GM21717 (cell line): Measurements from ENCODE around the gene SMG9.
"Not testable (repeated sequence)": the region's sequence is repeated elsewhere in the genome, so short reads cannot be mapped to it uniquely, and the experiment has no call there.

ENCODE experiments used
- ATAC-seq: cut with Tn5 transposase; IDR thresholded peaks from one replicate; pipeline ENCODE4 v1.9.1; 2021; ENCODE audit warnings: mild to moderate bottlenecking, moderate library complexity; ENCODE audit not compliant: unreplicated experiment

The SMG9 gene

GRCh38 chr19:43695985-43696704 is 58.6 kb downstream of the SMG9 start:
- no peak for ATAC-seq

GRCh38 chr19:43694553-43694952 is 60.2 kb downstream of the SMG9 start:
- no peak for ATAC-seq

GRCh38 chr19:43692877-43693276 is 61.9 kb downstream of the SMG9 start:
- no peak for ATAC-seq

- ATAC-seq = no peak
These were observed 62.4 kb downstream of the SMG9 start for GRCh38 chr19:43692385-43692784.

- ATAC-seq = no peak
These were observed 63.0 kb downstream of the SMG9 start for GRCh38 chr19:43691755-43692154.

GRCh38 chr19:43690890-43691289 is 63.9 kb downstream of the SMG9 start:
- ATAC-seq = no peak

GRCh38 chr19:43690444-43690843 is 64.3 kb downstream of the SMG9 start:
- ATAC-seq = no peak

- no peak for ATAC-seq
These were observed 66.6 kb downstream of the SMG9 start for GRCh38 chr19:43688059-43688701.

GRCh38 chr19:43687660-43687997 is 67.1 kb downstream of the SMG9 start:
- ATAC-seq = no peak

GRCh38 chr19:43684326-43684725 is 70.4 kb downstream of the SMG9 start:
- no peak for ATAC-seq

GRCh38 chr19:43683905-43684304 is 70.9 kb downstream of the SMG9 start:
- no peak for ATAC-seq

GRCh38 chr19:43682824-43683661 is 71.7 kb downstream of the SMG9 start:
- no peak for ATAC-seq

GRCh38 chr19:43682269-43682668 is 72.5 kb downstream of the SMG9 start:
- ATAC-seq = not testable (repeated sequence)

GRCh38 chr19:43681821-43682220 is 72.9 kb downstream of the SMG9 start:
- no peak for ATAC-seq

GRCh38 chr19:43678512-43679261 is 76.1 kb downstream of the SMG9 start:
- no peak for ATAC-seq
